Epithelial cell of esophagus (primary cell): ENCODE data around the gene PNMA1.

Experiments used
- DNase-seq: peaks from one replicate; pipeline ENCODE4 v3.0.0; 2010; ENCODE audit warnings: low read depth
- H3K4me3 ChIP-seq: 2 replicates; pipeline ENCODE4 v1.5.1; 2011; ENCODE audit warnings: mild to moderate bottlenecking, low read length, control low read depth
- TF ChIP-seq, protein P1 (sequence below): IDR thresholded peaks from 2 replicates; pipeline ENCODE4 v1.5.1; 2011; ENCODE audit warnings: low read depth, mild to moderate bottlenecking, low read length, control low read depth, inconsistent platforms; ENCODE audit not compliant: insufficient read depth; ENCODE audit errors: missing control alignments

Gene PNMA1

DNA sequence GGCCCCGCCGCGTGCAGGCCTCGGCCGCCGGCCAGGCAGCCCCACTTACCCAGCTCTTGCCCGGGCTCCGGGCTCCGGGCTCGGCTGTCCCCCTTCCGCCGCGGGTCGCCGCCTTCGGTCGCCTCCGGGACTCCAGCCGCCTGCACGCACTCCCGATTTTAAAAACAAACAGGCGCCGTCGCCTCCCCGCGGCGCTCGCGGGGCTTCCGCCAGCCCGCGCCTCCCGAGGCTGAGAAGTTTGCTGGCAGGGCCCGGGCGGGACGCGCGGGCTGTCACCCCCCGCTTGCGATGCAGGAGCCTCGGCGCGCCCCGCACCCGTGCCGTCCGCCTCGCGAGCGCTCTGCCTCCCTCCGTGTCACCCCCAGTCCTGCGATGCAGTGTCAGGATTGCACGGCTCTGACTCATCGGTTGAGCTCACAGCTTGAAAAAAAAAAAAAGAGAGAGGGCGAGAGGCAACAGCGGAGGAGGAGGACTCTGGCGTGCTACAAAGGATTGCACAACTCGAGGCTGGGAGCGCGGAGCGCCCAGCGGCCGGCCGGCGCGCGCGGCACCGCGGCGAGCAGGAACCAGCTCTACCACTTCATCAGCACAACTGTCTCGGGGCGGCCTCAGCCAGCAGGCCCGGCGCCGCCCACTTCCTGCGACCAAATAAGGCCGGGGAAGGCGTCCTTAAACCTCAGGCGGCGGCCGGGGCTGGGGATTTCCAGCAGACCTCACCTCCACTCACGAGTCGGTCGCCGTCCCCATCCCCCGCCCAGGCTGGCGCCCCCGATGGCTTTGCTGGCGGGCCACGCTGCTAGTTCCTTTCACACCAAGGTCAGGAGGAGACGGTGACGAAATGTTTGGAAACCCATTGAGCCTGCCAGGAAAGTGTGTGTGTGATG lies 45.8 kb upstream of the PNMA1 start:
- TF ChIP-seq, protein P1, sequence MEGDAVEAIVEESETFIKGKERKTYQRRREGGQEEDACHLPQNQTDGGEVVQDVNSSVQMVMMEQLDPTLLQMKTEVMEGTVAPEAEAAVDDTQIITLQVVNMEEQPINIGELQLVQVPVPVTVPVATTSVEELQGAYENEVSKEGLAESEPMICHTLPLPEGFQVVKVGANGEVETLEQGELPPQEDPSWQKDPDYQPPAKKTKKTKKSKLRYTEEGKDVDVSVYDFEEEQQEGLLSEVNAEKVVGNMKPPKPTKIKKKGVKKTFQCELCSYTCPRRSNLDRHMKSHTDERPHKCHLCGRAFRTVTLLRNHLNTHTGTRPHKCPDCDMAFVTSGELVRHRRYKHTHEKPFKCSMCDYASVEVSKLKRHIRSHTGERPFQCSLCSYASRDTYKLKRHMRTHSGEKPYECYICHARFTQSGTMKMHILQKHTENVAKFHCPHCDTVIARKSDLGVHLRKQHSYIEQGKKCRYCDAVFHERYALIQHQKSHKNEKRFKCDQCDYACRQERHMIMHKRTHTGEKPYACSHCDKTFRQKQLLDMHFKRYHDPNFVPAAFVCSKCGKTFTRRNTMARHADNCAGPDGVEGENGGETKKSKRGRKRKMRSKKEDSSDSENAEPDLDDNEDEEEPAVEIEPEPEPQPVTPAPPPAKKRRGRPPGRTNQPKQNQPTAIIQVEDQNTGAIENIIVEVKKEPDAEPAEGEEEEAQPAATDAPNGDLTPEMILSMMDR, result no peak
- peak; percentile 99 for DNase-seq
- peak overlapping the region; percentile 76 for H3K4me3 ChIP-seq

DNA sequence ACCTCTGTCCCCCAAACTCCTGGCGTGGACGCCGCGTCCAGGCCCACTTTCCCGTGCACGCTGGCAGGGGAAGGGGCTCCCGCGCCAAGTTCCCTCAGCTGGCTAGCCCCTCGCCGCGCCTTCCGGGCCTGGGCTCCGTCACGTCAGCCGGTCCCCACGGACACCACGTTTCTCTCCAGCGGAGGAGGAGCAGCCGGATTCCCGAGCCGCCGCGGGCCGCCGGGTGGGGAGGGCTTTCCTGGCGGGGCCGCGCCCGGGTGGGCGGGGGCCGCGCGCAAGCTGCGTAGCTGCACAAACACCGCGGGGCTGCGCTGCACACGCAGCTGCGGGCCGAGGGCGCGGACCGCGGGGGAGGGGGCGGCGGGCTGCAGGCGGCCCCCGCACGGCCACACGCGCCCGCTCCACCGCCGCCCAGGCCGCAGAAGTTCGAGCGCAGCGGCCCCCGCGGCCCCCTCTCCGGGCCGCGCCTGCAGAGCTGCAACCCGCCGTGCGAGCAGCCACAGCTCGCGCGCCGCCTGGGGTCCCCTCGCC lies 45.1 kb upstream of the PNMA1 start:
- peak overlapping the region; percentile 76 for H3K4me3 ChIP-seq
- peak; percentile 52 for DNase-seq
- TF ChIP-seq, protein P1, result no peak

DNA sequence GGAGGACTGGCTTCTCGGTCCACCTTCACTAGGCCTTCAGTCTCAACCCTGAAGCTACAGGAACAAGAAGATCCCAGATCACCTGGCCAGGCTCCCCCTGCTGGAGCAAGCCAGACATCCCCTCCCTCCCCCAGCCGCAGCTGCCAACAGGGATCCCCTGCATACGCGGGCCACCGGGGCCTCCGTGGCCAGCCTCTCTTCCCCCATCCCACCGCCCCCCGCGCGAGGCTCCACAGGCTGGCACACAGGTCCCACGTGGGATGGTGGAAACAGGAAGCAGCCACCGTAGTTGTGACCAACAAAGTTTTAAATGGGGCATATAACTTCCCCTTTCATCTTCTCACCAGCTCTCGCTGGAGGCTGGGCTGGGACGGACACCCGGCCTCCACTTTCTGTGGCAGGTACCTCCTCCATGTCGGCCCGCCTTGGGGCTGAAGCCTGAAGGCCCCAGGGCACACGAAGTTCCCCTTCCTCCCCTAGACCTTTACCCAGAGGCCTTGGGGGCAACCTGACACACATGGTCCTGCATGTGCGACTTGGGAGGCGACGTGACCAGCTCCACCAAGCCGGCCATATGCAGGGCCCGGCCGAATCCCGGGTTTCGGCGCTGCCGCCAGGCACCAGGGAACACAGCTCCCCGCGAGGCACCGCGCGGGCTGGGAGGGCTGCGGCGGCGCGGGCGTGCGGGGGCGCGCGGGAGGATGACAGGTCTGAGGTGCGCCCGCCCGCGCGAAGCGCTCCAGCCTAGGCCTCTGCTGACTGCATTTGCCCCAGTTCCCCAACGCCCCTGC lies 44.4 kb upstream of the PNMA1 start:
- DNase-seq, result peak; percentile 87
- TF ChIP-seq, protein P1, result peak; percentile 74
- peak overlapping the region; percentile 76 for H3K4me3 ChIP-seq

DNA sequence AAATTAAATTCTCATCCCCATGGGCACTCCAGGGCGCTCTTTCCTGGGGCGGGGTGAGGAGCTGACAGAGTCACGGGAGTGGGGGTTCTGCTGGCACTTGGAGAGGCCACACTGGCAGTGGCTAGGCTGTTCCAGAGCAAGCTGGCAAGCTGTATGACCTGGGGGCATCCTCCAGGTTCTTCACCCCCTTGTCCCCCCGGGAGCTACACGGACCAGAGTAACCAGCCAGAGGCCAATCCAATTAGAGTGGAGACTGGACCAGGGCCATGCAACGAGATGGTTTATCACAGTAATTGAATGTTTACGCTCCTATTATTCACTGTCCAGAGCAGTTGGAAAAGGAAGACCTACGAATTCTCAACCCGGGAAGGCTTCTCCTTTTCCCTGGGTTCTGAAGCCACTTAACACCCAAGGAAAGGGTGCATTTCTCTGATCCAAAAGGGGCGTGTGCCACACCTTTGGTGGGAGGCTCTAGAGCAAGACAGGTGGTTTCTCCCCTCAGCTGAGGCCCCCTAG lies 43.8 kb upstream of the PNMA1 start:
- TF ChIP-seq, protein P1, result no peak
- peak overlapping the region; percentile 76 for H3K4me3 ChIP-seq
- no peak for DNase-seq

DNA sequence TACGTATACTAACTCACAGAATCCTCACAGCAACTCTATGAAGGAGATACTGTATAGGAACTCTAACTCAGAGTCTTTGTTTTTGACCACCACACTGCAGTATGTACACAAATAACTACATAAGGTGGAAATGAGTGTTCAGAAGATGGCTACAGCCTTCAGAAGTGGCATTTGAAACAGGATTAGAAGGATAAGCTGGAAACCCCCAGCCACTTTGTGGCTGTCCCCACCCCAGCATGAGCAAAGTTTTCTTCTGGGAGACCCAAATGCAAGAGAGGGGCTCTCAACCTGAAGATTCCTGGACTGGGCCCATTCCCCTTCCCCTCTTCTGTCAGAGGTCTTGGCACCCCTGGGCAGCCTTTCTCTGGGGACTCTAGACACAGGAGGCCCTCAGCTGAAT lies 43.2 kb upstream of the PNMA1 start:
- TF ChIP-seq, protein P1, result no peak
- peak overlapping the region; percentile 76 for H3K4me3 ChIP-seq
- DNase-seq, result no peak

DNA sequence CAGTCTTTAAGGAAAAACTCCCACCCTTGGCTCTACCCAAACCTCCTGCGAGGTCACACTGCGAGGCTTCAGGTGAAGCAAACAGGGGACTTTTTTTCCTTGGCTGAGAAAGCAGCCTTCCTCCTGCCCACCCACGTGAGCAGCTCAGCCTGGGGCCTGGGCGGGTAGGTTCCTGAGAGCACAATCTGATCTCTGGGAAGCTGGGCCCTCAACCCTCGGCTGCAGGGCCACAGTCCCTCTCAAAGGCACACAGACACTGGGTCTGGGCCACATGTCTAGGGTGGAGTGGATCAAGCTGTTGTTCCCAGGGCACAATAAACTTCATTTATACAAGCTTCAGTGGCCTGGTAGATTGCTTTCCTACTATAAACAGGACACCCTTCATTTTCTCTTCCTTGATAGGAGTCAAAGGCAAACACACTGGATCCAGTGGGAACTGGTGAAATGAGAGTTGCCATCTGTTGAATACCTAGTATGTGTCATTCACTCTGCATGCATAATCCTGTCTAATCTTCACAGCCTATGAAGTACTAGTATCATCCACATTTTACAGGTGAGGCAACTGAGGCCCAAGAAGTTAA lies 41.3 kb upstream of the PNMA1 start:
- TF ChIP-seq, protein P1, result no peak
- H3K4me3 ChIP-seq, result no peak overlapping the region
- peak; percentile 71 for DNase-seq
